Coronary artery (tissue), 2 donors: Measurements from ENCODE around the gene TMC4.

Experiments used
- DNase-seq: peaks from one replicate; pipeline ENCODE4 v3.0.0-alpha.2; 2017; ENCODE audit warnings: low spot score
- H3K27ac ChIP-seq, 2 donors: fragments of 200-600 bp; sonication (generic); one replicate each; pipeline ENCODE4 v1.5.1; 2016 to 2019
- H3K4me3 ChIP-seq: fragments of 200-600 bp; sonication (generic); 2 replicates; pipeline ENCODE4 v1.5.1; 2016; ENCODE audit warnings: mild to moderate bottlenecking, moderate library complexity
- TF ChIP-seq, protein P1 (sequence below): fragments of 200-600 bp; sonication (generic); IDR thresholded peaks from one replicate; pipeline ENCODE4 v1.5.1; 2019; ENCODE audit warnings: antibody characterized with exemption

Gene TMC4

DNA sequence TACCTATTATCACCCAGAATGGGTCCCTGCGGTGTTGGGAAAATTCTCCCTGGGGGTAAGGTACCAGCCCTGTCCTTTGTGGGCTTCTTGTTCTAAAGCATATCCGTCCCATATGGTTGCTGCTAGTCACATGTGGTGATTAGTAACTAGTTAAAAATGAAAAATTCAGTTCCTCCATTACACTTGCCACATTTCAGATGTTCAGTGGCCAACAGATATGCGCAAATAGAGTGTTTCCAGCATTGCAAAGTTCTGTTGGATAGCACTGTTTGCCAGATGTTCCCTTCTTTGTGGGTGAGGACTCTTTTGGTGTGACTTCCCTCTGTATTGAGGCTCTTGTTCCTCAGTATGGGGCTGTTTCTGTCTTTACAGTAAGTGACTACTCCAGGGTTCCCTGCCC, 31.6 kb downstream of the TMC4 start:
- H3K27ac ChIP-seq = no peak overlapping the region
- no peak for DNase-seq
- TF ChIP-seq, protein P1, sequence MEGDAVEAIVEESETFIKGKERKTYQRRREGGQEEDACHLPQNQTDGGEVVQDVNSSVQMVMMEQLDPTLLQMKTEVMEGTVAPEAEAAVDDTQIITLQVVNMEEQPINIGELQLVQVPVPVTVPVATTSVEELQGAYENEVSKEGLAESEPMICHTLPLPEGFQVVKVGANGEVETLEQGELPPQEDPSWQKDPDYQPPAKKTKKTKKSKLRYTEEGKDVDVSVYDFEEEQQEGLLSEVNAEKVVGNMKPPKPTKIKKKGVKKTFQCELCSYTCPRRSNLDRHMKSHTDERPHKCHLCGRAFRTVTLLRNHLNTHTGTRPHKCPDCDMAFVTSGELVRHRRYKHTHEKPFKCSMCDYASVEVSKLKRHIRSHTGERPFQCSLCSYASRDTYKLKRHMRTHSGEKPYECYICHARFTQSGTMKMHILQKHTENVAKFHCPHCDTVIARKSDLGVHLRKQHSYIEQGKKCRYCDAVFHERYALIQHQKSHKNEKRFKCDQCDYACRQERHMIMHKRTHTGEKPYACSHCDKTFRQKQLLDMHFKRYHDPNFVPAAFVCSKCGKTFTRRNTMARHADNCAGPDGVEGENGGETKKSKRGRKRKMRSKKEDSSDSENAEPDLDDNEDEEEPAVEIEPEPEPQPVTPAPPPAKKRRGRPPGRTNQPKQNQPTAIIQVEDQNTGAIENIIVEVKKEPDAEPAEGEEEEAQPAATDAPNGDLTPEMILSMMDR = no peak
- no peak overlapping the region for H3K4me3 ChIP-seq

DNA sequence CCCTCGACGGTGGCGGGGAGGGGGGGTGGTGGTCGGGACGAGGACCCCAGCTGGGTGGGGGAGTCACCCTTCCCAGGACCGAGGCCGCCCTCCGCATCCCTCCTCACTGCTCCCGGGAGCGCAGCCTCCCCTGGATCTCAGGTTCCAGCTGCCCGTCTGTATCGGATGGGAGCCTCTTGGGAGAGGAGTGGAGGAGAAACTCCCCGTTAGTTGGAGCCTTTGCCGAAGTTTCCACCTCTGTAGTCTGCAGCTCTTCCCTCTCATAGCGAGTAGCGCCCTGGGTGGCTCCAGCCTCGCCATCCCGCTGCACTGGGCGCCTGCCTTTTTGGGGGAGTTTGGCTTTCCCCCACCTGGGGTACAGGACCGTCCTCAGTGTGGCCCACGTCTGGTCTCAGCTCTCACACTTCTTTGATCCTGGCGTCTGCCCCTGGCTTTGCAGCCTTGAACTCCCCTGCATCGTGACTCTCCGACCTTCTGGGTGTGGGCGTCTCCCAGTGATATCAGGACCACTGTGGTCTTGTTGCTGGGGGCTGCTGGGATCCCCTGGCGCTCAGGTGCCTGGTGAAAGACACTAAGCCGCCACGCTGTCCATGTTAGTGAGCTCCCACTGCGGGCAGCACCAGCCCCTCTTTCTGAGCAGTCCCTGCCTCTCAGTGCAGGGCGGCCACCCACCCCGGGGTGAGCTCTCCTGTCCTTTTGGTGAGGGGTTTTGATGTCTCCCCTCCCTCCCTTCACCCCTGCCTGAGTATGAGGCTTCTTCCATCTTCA, 34.3 kb downstream of the TMC4 start:
- Histone ChIP-seq H3K4me3 (peak overlapping the region; percentile 97), H3K27ac (peak overlapping the region; percentile 97 to 99)
- no peak for DNase-seq
- TF ChIP-seq, protein P1 = no peak

DNA sequence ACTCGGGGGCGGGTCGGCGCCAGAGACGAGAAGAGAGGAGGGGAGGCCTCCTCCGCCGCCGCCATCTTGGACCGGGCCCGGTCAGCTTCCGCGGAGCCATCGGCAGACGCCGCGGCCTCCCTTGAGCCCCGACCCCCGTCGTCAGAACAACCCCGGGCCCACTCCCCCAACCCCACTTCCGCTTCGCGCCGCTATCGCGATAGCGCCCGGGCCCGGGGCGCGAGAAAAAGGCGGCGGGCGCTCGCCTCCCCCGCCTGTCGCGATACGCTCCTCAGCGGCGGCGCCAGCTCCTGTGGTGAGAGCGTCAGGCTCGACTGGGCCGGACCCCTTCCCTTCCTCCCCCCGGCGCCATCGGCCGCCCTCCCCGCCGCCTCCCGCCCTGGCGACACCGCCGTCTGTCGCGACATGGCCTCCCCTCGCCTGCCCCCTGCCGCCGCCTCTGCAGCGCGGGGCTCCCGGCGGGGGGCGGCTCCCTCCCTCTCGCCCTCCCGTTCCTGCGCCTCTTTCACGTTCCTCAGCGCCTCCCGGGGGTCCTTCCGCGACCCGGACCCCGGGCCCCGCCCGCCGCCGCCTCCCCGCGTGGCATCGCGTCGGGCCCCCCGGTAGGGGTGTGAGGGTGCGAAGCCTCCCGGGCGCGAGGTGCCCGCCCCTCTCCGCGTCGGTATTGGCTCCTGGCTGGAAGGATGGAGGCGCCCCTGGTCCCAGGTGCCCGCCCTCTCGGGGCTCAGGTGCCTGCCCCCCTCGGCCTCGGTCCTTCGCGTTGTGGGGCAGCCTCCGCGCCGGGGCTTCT, 35.1 kb downstream of the TMC4 start, which contains the start of gene CNOT3:
TSS of gene CNOT3 (plus strand) at position 64 of the 790 bp plus-strand sequence. CDS start 5,217 bp downstream, outside the sequence.
- TF ChIP-seq, protein P1 = no peak
- DNase-seq = no peak
- H3K4me3 ChIP-seq = peak within 1 kb of the TSS; percentile 97
- peak within 1 kb of the TSS; percentile 97 to 99 for H3K27ac ChIP-seq

DNA sequence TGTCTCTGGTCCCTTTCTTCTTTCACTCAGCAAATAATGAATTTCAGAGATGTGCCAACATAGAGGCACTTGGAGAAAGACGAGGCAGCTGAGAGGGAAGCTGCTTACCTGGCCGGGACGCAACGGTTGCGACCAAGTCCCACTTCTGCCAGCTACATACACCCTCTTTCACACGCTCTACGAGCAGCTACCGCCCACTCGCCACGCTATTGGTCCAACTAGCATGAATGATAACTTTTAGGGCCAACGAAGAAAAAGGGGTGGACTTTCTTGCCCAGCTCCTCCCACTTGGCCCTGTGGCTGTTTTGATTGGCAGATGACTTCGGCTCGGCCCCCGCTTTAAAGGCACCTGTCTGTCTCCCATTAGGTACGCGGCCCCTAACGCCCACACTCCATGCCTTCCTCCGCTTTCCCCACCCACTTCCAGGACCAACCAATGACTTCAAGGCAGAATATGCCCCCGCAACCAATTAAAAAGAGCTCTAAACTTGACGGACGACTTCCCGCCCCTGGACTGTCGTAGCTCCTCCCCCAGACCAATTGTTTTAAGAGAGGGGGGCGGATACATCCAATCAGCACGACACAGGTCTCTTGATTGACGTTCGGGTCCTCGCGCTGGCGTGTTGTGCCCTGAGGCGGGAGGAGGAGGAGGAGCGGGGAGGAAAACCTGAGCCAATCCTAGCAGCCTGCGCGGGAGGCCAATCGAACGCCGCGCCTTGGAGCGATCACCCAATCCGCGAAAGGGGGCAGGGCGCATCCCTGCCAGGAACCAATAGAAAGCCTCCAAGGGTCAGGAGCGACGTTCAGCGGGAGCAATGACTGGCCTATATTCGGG, 35.9 kb downstream of the TMC4 start:
- TF ChIP-seq, protein P1 = no peak
- H3K27ac ChIP-seq = peak overlapping the region; percentile 97 to 99
- peak overlapping the region; percentile 97 for H3K4me3 ChIP-seq
- DNase-seq = peak; percentile 100

DNA sequence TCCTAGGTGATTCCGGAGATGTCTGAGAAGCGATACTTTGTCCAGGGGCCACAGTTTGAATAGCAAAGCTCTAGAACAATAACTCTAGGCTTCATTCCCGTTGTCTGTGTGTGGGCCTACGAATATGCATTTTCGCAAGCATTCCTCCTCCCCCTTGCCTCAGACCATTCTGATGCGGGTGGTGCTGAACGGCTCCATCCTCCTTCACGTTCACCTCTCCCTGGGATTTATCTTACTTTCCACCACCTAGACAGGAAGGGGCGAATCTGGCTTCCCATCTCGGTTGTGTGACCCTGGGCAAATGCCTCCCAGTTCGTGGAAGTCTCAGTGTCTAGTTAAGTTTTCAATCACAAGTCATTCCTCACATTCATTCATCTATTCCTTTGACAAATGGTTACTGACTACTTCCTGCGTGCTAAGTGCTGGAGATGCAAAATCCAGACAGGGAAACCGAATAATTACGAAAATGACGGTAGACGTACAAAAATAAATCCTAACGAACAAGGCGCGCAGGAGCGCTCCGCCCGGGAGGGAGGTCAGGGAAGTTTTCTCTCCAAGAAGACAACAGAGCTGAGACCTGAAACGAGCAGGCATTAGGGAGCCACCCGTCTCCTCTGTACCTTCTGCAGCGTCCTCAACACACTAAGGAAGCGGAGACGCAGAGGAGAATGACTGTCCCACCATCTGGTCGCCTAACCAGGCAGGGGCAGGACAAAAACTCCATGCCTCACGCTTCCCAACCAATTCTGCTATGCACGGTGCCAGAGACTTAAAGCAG, 36.7 kb downstream of the TMC4 start:
- DNase-seq = no peak

More for the DNA sequence above, 36.7 kb downstream of the TMC4 start:
- peak overlapping the region; percentile 72 for H3K4me3 ChIP-seq
- TF ChIP-seq, protein P1 = no peak
- H3K27ac ChIP-seq = peak overlapping the region in 1 of 2 donors; percentile 82
